Measurements from ENCODE around the gene LDHAL6A.
"Not testable (repeated sequence)": the region's sequence is repeated elsewhere in the genome, so short reads cannot be mapped to it uniquely, and the experiment has no call there.

LDHAL6A gene

GRCh38 chr11:18455686-18456372 is at the start of gene LDHAL6A:
TSS of gene LDHAL6A (plus strand) at chr11:18455856. CDS start at chr11:18456681, 825 bp downstream.
- Mint-ChIP-seq H3K4me1 (ENCODE audit: low read depth) (peaks cover 2% of the 10 kb centered on the region), H3K27me3 (ENCODE audit: low read depth) (peaks cover 15% of the 10 kb centered on the region), H3K9me3 (no peaks in the 10 kb centered on the region), H3K36me3 (ENCODE audit: low read depth) (no peaks in the 10 kb centered on the region), H3K4me3 (peak within 1 kb of the TSS; percentile 9), H3K27ac (no peak within 1 kb of the TSS)

DNA sequence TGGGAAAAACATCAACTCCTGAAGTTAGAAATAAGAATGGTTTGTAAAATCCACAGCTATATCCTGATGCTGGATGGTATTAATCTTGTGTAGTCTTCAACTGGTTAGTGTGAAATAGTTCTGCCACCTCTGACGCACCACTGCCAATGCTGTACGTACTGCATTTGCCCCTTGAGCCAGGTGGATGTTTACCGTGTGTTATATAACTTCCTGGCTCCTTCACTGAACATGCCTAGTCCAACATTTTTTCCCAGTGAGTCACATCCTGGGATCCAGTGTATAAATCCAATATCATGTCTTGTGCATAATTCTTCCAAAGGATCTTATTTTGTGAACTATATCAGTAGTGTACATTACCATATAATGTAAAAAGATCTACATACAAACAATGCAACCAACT is 48.3 kb upstream of the LDHAL6A start:
- Mint-ChIP-seq H3K36me3 (ENCODE audit: low read depth) (peaks cover 36% of the 10 kb centered on the region), H3K4me1 (ENCODE audit: low read depth) (peaks cover 19% of the 10 kb centered on the region)
- H3K27me3 Mint-ChIP-seq (ENCODE audit: low read depth); H3K4me3 Mint-ChIP-seq; H3K9me3 Mint-ChIP-seq; H3K27ac Mint-ChIP-seq: not testable (repeated sequence)

- Mint-ChIP-seq H3K27me3 (ENCODE audit: low read depth) (no peaks in the 10 kb centered on the region), H3K4me3 (no peak overlapping the region), H3K36me3 (ENCODE audit: low read depth) (peaks cover 24% of the 10 kb centered on the region), H3K9me3 (peaks cover 4% of the 10 kb centered on the region), H3K4me1 (ENCODE audit: low read depth) (peaks cover 10% of the 10 kb centered on the region), H3K27ac (peak overlapping the region; percentile 41)
Measured at GRCh38 chr11:18408558-18409291, 46.9 kb upstream of the LDHAL6A start.

DNA sequence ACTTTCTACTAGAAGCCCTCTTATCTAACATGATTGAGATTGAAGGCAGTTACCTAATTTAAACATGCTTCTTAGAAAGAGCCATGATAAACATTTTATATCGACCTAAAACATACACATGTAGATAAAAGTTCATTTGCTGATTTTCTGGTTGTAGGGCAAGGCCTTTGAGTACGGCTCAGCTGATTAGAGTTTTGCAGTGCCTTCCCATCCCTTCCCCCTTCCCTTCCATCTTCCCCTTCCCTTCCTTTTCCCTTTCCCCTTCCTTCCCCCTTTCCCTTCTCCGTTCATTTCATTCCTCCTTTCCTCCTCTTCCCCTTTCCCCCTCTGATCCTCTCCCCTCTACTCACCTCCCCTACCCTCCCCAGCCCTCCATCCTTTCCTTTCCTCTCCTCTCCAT is 39.2 kb upstream of the LDHAL6A start:
- H3K4me3 Mint-ChIP-seq, result no peak overlapping the region
- H3K27ac Mint-ChIP-seq, result no peak overlapping the region
- no peaks in the 10 kb centered on the region for H3K36me3 Mint-ChIP-seq (ENCODE audit: low read depth)
- H3K27me3 Mint-ChIP-seq (ENCODE audit: low read depth), result no peaks in the 10 kb centered on the region
- H3K4me1 Mint-ChIP-seq (ENCODE audit: low read depth), result peaks cover 5% of the 10 kb centered on the region
- no peaks in the 10 kb centered on the region for H3K9me3 Mint-ChIP-seq

DNA sequence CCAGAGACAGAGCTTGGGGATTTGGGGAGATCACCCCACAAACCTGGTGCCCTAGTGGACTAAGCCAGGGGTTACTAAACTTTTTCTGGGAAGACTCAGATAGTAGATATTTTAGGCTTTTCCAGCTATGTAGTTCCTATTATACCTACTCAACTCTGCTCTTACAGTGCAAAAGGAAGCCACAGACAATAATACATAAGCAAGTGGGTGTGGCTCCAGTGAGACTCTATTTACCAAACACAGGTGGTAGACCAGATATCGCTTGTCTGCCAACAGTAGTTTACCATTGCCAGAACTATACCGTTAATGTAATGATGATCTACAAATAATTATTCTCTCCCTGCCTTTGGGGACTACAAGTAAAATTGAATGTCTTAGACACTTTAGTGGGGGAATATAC is 36.6 kb upstream of the LDHAL6A start:
- Mint-ChIP-seq H3K27me3 (ENCODE audit: low read depth) (no peaks in the 10 kb centered on the region), H3K36me3 (ENCODE audit: low read depth) (no peaks in the 10 kb centered on the region), H3K4me1 (ENCODE audit: low read depth) (peaks cover 5% of the 10 kb centered on the region), H3K27ac (no peak overlapping the region), H3K9me3 (no peaks in the 10 kb centered on the region), H3K4me3 (no peak overlapping the region)

DNA sequence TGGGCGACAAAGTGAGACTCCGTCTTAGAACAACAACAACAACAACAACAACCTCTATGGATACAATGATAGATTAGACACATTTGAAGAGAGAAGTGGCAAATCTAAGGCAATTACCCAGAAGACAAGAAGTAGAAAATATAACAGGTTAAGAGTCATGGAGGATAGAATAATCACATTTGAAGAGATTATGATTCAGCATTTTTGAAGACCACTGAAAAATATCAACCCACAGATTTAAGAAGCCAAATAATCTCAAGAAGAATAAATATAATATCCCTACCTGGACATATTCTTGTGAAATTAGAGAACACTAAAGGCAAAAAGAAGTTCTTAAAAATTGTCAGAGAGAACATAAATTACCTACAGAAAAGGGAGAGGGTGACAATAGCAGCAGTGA is 35.6 kb upstream of the LDHAL6A start:
- H3K36me3 Mint-ChIP-seq (ENCODE audit: low read depth), result no peaks in the 10 kb centered on the region
- no peak overlapping the region for H3K4me3 Mint-ChIP-seq
- no peak overlapping the region for H3K27ac Mint-ChIP-seq
- H3K4me1 Mint-ChIP-seq (ENCODE audit: low read depth), result peaks cover 5% of the 10 kb centered on the region
- no peaks in the 10 kb centered on the region for H3K27me3 Mint-ChIP-seq (ENCODE audit: low read depth)
- H3K9me3 Mint-ChIP-seq, result no peaks in the 10 kb centered on the region

DNA sequence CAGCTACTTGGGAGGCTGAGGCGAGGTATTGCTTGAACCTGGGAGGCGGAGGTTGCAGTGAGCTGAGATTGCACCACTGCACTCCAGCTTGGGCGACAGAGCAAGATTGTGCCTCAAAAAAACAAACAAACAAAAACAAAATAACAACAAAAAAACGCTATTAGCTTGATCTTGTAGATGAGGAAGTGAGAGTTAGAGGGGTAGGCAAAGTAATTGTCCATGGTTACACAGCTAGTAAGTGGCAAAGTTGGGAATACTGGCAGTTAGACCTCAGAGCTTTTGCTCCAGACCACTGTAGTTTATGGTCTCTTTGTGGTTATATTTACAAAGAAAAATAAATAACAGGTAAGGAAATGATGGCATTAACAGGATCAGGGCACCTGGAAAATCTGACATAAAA is 28.4 kb upstream of the LDHAL6A start:
- Mint-ChIP-seq H3K4me3 (no peak overlapping the region), H3K4me1 (ENCODE audit: low read depth) (peaks cover 3% of the 10 kb centered on the region), H3K9me3 (peaks cover 7% of the 10 kb centered on the region), H3K27ac (no peak overlapping the region), H3K27me3 (ENCODE audit: low read depth) (no peaks in the 10 kb centered on the region), H3K36me3 (ENCODE audit: low read depth) (peaks cover 3% of the 10 kb centered on the region)

- H3K36me3 Mint-ChIP-seq (ENCODE audit: low read depth), result peaks cover 3% of the 10 kb centered on the region
- peaks cover 3% of the 10 kb centered on the region for H3K4me1 Mint-ChIP-seq (ENCODE audit: low read depth)
- H3K9me3 Mint-ChIP-seq, result peaks cover 23% of the 10 kb centered on the region
- H3K4me3 Mint-ChIP-seq, result no peak overlapping the region
- no peaks in the 10 kb centered on the region for H3K27me3 Mint-ChIP-seq (ENCODE audit: low read depth)
- H3K27ac Mint-ChIP-seq, result no peak overlapping the region
Measured at GRCh38 chr11:18429332-18429731, 26.3 kb upstream of the LDHAL6A start.

GRCh38 chr11:18438691-18439090 is 17.0 kb upstream of the LDHAL6A start:
- peaks cover 22% of the 10 kb centered on the region for H3K9me3 Mint-ChIP-seq
- H3K4me3 Mint-ChIP-seq, result no peak overlapping the region
- H3K4me1 Mint-ChIP-seq (ENCODE audit: low read depth), result no peaks in the 10 kb centered on the region
- no peak overlapping the region for H3K27ac Mint-ChIP-seq
- peaks cover 3% of the 10 kb centered on the region for H3K36me3 Mint-ChIP-seq (ENCODE audit: low read depth)
- no peaks in the 10 kb centered on the region for H3K27me3 Mint-ChIP-seq (ENCODE audit: low read depth)

- Mint-ChIP-seq H3K9me3 (no peaks in the 10 kb centered on the region), H3K27ac (no peak overlapping the region)
Measured at GRCh38 chr11:18449251-18449650, 6.4 kb upstream of the LDHAL6A start.

GRCh38 chr11:18452927-18453326 is 2.7 kb upstream of the LDHAL6A start:
- H3K36me3 Mint-ChIP-seq (ENCODE audit: low read depth), result no peaks in the 10 kb centered on the region
- no peak overlapping the region for H3K4me3 Mint-ChIP-seq
- peaks cover 2% of the 10 kb centered on the region for H3K4me1 Mint-ChIP-seq (ENCODE audit: low read depth)
- H3K27ac Mint-ChIP-seq, result no peak overlapping the region
- no peaks in the 10 kb centered on the region for H3K9me3 Mint-ChIP-seq
- H3K27me3 Mint-ChIP-seq (ENCODE audit: low read depth), result peaks cover 21% of the 10 kb centered on the region

More at GRCh38 chr11:18449251-18449650, 6.4 kb upstream of the LDHAL6A start:
- peaks cover 19% of the 10 kb centered on the region for H3K27me3 Mint-ChIP-seq (ENCODE audit: low read depth)
- no peaks in the 10 kb centered on the region for H3K36me3 Mint-ChIP-seq (ENCODE audit: low read depth)
- H3K4me3 Mint-ChIP-seq, result no peak overlapping the region
- no peaks in the 10 kb centered on the region for H3K4me1 Mint-ChIP-seq (ENCODE audit: low read depth)

- H3K4me3 Mint-ChIP-seq, result no peak overlapping the region
- no peak overlapping the region for H3K27ac Mint-ChIP-seq
- H3K27me3 Mint-ChIP-seq (ENCODE audit: low read depth), result peaks cover 10% of the 10 kb centered on the region
- peaks cover 2% of the 10 kb centered on the region for H3K4me1 Mint-ChIP-seq (ENCODE audit: low read depth)
- H3K9me3 Mint-ChIP-seq, result no peaks in the 10 kb centered on the region
- no peaks in the 10 kb centered on the region for H3K36me3 Mint-ChIP-seq (ENCODE audit: low read depth)
Measured at GRCh38 chr11:18457450-18457849, 1.8 kb downstream of the LDHAL6A start.

- peaks cover 2% of the 10 kb centered on the region for H3K4me1 Mint-ChIP-seq (ENCODE audit: low read depth)
- H3K9me3 Mint-ChIP-seq, result no peaks in the 10 kb centered on the region
- peaks cover 7% of the 10 kb centered on the region for H3K27me3 Mint-ChIP-seq (ENCODE audit: low read depth)
- no peak overlapping the region for H3K4me3 Mint-ChIP-seq
- H3K27ac Mint-ChIP-seq, result no peak overlapping the region
- H3K36me3 Mint-ChIP-seq (ENCODE audit: low read depth), result no peaks in the 10 kb centered on the region
Measured at GRCh38 chr11:18459634-18460033, 4.0 kb downstream of the LDHAL6A start.

DNA sequence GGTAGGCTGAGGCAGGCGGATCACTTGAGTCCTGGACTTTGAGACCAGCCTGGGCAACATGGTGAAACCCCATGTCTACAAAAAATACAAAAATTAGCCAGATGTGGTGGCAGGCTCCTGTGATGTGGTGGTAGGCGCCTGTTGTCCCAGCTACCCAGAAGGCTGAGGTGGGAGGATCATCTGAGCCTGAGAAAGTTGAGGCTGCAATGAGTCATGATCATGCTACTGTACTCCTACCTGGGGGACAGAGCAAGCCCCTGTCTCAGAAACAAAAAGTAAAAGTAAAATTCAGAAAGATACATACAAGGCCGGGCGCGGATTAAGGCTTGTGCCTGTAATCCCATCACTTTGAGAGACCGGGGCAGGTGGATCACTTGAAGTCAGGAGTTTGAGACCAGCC is 6.3 kb downstream of the LDHAL6A start:
- Mint-ChIP-seq H3K27me3 (ENCODE audit: low read depth) (no peaks in the 10 kb centered on the region), H3K4me3 (no peak overlapping the region), H3K9me3 (no peaks in the 10 kb centered on the region), H3K36me3 (ENCODE audit: low read depth) (no peaks in the 10 kb centered on the region), H3K27ac (no peak overlapping the region), H3K4me1 (ENCODE audit: low read depth) (peaks cover 1% of the 10 kb centered on the region)

DNA sequence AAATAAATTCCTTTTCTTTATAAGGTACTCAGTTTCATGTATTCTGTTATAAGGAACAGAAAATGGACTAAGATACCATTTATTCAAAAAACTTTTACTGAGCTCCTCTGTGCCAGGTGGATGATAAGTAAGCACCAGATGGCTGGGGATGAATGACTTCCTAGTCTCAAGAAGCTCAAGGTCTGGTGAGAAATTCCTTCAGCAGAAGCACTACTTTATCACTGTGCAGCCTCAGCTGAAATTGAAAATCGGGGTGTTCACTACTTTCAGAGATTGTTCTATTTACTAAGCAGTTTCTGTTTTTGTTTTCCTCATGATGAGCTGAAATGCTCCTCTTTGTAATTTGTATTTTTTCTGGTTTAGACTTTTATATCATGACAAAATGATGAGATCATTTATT is 7.8 kb downstream of the LDHAL6A start:
- Mint-ChIP-seq H3K27me3 (ENCODE audit: low read depth) (no peaks in the 10 kb centered on the region), H3K9me3 (no peaks in the 10 kb centered on the region), H3K4me3 (no peak overlapping the region), H3K4me1 (ENCODE audit: low read depth) (peaks cover 1% of the 10 kb centered on the region), H3K36me3 (ENCODE audit: low read depth) (no peaks in the 10 kb centered on the region), H3K27ac (no peak overlapping the region)

Measured in T-helper 1 cell treated with Interleukin-12 subunit alpha and Interleukin-12 subunit beta and Interleukin-4 antibody, amounts not matched to agents 30 μg/mL and 1 μg/mL, for 36 hours (primary cell).